GM18861 (cell line): ENCODE data around the gene RUBCN.
"Not testable (repeated sequence)": the region's sequence is repeated elsewhere in the genome, so short reads cannot be mapped to it uniquely, and the experiment has no call there.

Source experiments
- ATAC-seq: cut with Tn5 transposase; IDR thresholded peaks from one replicate; pipeline ENCODE4 v1.9.1; 2021; ENCODE audit not compliant: unreplicated experiment

RUBCN gene

DNA sequence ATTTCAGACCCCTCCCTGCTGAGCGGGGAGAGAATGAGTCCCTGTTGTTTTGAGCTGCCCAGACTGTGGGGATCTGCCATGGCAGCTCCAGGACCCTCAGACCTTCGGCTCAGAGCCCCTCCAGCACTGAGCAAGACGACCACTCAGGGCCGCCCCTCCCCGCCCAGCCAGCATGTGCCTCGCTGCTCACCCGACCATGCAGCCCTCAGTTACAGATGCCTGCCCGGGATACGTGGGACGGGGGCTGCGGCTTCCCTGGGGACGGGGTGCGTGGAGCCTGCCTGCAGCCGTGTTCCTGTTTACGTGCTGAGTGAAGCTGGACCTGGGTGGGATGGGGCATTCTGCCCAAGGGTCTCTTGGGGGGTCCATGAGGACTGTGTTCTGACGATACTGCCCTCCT is 77.0 kb downstream of the RUBCN start:
- ATAC-seq: not testable (repeated sequence)

DNA sequence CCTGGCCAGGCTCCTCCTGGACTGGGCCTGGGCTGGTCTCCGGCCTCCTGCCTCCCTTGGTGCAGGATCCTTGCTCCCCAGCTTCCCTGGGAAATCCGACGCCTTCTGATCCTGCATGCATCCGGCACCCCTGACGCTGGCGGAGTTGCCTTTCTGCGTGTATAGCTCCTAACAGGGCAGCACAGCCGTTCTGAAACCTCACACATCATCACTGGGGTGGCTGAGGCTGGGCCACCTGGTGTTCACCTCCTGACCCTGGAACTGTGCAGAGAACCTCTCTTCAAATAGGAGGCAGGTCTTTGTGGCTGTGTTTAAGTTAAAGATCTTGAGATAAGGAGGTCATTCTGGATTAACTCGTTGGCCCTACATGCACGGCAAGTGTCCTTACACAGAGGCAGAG is 77.6 kb downstream of the RUBCN start:
- ATAC-seq: peak; percentile 50

DNA sequence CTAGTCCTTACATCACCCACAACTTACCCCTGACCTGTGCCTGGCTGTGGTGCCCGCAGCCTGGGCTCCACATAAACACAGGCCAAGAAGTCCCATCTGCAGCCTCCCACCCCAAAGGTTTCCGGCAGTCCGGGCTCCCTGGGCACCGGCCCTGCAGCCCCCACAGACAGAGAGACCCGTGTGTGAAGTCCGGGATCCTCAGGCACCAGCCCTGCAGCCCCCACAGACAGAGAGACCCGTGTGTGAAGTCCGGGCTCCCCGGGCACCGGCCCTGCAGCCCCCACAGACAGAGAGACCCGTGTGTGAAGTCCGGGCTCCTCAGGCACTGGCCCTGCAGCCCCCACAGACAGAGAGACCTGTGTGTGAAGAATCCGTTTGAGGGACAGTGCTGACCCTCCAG is 78.0 kb downstream of the RUBCN start:
- not testable (repeated sequence) for ATAC-seq

DNA sequence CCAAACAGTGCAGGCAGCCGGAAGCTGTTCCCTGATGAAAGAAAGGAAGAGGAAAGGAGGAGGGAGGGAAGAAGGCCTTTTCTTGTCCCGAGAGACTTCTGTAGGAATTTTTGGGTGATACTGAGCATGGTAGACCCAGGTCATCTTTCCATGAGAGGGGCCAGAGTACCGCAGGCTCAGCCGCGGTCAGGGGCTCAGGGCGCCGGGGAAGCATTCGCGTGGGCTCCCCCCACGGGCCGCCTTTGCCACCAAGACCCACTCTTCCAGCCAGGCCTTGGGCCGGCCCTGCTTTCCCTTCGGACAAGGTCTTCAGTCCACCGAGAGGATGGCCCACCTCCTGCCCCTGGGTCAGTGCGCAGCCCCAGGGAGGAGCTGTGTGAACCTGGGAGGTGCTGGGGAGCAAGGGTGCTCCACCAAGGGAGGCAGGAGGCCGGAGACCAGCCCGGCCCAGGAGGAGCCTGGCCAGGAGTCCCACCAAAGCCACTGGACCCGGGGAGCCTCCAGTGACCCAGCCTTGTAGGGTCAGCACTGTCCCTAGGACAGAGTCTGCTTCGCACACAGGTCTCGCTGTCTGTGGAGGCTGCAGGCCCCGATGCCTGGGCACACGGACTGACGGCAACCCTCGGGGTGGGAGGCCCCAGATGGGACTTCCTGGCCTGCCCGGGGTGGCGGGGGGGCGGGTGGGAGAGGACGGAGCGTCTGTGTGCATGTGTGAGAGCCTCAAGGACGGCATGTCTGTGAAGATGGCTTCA is 79.0 kb downstream of the RUBCN start:
- ATAC-seq: not testable (repeated sequence)

DNA sequence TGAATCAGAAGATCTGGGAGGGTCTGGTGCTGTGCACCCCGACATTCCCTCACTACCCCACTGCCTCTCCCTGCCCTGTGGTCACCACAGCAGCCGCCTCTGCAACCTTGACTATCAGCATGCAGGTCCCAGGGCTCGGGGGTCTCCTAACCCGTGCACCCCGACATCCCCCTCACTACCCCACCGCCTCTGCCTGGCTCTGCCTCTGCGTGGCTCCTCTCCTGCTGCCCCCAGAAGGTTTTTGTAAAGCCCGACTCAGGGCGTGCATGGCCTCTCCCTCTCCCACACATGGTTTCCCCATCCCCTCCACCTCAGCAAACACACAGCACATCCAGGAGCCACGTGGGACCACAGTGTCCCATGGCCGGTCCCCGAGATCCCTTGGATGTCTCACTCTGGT is 79.7 kb downstream of the RUBCN start:
- ATAC-seq: not testable (repeated sequence)

DNA sequence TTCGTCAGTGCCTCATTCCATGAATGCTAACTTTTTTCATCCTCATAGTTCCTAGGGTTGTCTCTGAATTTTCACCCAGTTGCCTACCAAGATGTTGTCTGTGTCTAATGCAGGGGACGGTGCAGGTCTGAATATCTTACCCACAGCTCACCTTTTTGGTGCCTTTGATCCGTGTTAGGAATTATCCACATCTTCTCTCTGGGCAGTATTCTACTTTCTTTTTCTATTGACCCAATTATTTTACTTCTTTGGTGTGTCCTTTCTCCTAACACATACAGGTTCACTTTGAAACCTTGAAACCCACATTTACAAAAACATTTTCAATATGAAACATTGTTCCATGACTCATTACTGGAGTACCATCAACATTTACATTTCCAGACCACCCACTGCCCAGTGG is 80.6 kb downstream of the RUBCN start:
- not testable (repeated sequence) for ATAC-seq

DNA sequence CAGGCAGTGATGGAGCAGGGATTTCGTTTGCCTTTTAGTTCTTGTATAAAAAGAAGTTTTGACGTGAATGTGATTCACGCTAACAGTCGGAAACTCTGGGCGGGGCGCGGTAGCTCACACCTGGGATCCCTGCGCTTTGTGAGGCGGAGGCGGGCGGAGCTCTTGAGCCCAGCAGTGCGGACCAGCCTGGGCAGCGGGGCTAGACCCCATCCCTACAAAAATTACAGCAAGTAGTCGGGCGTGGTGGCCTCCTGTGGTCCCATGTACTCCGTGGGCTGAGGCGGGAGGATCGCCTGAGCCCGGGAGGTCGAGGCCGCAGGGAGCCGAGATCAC is 81.7 kb downstream of the RUBCN start:
- ATAC-seq: not testable (repeated sequence)

DNA sequence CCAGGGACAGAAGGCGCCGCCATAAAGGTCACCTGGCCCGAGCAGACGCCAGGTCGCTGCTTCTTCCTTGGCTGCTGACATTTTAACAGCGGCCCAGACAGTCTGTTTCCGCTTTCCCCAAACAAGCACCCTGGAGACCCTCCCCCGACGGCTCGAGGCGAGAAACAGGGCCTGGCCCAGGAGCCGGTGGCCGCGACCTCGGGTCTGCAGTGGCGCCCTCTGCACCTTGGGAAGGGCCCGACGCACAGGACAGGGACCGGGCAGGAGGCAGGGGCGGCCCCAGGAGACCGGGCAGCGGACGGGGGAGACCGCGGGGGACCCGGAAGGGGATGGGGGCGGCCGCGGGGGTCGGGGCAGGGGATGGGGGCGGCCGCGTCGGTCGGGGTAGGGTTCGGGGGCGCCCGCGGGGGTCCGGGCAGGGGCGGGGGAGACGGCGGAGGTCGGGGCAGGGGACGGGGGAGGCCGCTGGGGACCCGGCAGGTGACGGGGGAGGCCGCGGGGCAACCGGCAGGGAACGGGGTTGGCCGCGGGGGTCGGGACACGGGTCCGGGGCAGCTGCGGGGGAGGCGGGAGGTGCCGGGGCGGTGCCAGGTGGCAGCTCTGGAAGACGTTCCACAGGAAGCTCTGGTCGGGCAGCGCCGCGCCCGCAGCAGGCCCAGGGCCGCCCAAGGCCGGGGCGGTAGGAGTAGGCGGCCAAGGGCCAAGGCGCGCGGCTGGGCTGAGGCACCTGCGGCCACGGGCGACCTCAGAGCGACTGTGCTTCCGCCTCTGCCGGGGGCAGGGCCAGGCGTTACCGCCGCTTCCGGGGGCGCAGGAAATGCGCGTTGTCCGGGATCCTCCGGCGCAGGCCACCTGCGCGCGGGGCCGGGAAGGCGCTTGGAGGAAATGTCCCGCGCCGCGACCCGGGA is 82.4 kb downstream of the RUBCN start:
- peak; percentile 84 for ATAC-seq

DNA sequence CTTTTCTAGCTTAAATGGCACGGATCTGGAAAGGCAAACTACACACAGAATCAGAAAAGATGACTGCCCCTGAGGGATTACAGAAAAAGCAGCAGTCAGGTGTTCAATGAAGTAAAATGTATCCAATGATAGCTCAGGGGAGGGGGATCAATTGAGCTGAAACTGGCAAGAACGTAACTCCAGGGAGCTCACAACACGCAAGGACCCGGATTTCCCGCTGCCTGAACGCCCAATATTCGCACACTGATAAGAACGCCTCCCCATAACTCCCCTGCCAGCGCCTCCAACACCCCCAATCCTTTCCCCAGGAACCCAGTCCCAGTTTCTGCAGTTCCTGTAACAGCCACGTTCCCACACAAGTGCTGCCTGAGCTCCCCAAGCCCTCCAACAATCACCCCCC is 83.8 kb downstream of the RUBCN start:
- ATAC-seq: not testable (repeated sequence)

DNA sequence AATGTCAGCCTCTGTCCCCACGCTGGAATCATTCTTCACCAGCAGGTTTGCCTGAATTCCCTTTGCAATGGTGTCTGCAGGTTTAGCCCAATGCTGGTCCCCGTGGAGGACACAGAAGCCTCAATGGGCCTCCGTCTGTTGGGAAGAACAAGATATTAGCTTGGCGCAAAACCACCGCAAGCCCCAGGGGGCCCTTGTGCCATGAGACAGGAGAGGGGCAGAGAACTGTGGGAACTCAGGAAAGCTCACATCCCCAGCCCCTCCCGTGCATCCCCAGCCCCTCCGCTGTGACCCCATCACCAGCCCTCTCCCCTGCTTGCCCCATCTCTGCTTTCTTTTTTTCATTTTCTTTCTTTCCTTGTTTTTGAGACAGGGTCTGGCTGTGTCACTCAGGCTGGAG is 89.1 kb downstream of the RUBCN start:
- ATAC-seq: not testable (repeated sequence)

DNA sequence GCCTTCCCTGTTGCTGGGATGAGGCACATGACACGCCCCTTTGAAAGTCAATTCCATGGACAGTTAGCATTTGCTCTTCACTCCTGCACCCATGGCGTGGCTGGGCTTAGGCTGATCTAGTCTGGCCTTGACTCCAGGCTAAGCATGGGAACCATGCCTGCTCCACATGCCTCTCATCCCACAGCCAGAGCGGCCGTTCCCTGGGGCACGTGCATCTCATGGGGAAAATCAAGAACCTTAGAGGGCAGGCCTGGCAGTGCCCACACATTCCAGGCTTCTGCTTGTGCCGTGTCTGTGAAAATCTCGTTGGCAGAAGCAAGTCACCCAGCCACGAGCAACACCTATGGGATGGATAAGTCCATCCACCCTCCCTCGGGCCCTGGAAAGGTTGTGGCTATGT is 89.5 kb downstream of the RUBCN start:
- ATAC-seq: not testable (repeated sequence)

DNA sequence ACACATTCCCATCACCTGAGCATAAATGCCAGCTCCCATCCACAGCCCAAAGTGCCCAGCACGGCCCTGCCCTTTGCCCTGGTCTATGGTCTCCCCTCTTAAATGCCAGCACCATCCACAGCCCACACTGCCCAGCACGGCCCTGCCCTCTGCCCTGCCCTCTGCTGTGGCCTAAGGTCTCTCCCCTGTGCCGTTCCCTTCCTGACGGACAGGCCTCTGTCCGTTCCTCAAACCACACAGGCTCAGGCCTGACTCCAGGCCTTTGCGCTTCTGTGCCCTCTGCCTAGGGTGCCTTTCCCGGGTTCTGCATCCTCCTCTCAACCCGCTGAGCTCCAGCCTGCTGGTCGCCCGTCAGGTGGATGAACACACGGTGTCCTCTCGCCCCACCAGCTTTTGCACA is 90.4 kb downstream of the RUBCN start:
- ATAC-seq: not testable (repeated sequence)

DNA sequence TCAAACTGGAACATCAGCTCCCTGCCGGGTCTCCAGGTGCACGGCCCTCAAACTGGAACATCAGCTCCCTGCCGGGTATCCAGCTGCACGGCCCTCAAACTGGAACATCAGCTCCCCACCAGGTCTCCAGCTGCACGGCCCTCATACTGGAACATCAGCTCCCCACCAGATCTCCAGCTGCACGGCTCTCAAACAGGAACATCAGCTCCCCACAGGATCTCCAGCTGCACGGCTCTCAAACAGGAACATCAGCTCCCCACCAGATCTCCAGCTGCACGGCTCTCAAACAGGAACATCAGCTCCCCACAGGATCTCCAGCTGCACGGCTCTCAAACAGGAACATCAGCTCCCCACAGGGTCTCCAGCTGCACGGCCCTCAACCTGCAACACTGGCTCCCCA is 99.1 kb downstream of the RUBCN start:
- not testable (repeated sequence) for ATAC-seq

DNA sequence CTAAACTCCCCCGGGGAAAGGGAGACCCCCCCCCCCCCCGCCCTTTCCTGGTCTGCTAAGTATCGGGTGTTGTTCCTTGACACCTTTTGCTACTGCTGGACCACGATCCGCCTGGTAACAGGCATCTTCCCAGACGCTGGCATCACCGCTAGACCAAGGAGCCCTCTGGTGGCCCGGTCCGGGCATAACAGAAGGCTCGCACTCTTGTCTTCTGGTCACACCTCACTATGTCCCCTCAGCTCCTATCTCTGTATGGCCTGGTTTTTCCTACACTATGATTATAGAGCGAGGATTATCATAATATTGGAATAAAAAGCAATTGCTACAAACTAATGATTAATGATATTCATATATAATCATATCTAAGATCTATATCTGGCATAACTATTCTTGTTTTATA is 104.7 kb downstream of the RUBCN start:
- ATAC-seq: not testable (repeated sequence)

DNA sequence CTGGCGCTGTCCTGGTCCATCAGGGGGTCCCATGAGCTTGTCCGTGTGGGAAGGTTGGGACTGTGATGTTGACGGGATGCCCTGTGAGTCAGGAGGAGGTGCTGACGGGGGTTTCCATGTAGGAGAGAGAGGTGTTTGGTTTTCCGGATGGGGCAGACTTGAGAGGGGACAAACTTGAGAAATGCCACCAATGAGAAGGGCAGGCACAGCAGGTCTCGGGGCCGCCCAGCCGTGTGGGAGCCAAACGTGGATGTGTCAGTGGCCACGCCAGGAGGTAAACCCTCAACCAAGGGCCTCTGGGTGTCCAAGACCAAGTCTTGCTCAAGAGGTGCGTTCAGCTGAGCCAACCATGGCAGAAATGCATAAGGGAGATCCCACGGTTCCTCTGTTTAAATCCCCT is 105.9 kb downstream of the RUBCN start:
- ATAC-seq: not testable (repeated sequence)

DNA sequence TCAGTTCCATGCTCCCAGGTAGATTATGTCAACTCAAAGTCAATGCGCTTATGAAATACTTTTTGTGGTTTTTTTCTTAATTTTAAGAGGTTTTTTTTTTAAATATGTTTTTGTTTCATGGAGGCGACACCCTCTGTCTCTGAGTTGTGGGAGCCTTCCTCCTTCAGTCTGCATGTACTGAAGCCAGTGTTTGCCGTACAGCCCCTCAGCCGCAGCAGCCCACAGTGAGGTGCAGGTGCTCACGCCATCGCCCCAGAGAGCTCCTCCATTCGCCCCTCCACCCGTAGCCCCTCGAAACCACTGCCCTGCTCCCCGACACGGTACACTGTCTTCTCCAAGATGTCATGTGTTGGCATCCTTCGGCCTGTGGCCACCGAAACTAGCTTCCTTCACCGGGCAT is 107.4 kb downstream of the RUBCN start:
- ATAC-seq: not testable (repeated sequence)

DNA sequence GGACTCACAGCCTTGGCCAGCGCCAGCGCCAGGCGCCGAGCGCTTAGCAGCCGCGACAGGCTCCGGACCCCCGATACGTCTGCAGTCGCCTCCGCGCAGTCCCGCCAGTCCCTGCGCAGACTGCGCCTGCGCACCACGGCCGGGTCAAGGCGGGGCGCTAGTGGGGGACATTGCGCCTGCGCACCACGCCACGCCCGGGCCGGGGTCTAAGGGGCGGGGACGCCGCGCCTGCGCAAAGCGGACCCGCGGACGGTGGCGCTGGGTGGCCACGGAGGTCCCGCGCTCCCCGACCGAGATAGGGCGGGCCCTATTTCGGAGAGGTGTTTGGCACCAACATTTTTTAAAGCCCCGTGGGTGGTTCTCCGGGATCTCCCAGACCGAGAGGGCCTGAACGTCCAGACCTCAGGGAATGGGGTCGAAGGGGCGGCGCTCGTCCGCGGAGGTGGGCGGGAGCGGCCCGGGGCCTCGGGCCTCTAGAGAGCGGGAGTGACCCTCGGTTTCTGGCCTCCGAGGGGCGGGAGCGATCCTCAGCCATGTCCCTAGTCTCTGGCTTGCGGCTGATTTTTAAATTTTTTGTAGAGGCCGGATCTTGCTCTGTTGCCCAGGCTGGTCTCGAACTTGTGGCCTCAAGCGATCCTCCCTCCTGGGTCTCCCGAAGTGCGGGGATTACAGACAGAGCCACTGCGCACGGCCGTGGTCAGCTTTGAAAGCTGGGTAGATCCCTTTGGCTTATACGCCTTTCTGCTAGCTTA is 108.8 kb downstream of the RUBCN start:
- peak; percentile 73 for ATAC-seq

DNA sequence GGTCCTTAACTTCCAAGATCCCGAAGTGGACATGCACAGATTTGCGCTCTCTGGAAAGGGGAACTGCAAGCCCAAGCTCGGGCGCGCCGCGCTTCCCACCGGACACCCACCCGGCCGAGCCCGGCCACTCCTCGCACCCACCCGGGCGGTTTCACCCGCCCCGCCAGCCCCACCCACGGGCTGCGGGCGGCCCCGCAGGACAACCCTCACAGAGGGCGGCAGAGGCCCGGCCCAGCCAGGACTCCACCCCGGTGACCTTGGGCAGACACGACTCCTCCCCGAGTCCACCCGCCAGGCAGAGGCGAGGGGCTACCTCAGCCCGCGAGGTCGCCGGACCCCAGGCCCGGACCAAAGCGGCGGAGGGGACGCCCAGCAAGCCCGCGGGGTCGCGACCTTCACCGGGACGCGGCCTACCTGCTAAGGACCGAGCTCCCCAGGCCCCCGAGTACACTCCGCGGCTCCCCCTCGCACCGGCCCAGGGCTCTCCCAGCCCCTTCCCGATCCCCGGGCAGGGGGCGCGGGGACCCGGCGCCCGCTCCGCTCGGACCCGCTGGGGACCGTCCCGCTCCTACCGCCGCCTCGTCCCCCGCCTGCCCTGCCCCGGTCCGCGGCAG is 109.4 kb downstream of the RUBCN start:
- ATAC-seq: not testable (repeated sequence)

DNA sequence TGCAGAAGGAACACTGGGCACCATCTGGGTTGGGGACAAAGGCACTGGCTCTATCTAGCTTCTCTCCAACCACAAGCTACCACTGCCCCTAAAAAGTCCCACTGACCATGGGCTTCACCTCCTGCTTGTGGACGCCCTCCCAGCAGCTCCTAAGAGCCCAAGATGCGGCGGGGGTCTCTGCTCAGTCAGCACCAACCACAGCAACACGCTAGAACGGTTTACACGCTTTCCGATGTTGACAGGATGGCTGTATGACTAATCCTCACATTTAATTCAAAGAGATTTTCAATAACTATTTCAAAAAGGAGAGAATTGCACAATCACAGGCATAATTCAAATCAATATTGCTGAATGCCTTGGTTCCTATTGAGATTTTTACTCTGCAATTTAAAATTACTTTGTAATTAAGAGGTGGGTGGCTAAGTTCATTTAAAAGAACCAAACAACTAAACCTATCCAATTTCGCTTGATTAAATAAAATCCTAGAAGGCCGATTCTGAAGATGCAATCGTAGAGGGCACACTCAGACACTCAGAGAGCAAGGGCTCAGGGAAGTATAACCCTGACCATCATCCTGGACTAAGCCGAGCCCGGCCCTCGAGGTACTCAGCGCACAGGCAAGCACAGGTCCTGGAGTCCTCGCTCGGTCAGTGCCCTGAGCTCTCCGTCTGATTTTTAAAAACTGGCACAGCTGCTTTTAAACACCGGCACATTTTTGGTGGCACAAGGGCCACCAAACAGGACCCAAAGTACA is 110.1 kb downstream of the RUBCN start:
- not testable (repeated sequence) for ATAC-seq

DNA sequence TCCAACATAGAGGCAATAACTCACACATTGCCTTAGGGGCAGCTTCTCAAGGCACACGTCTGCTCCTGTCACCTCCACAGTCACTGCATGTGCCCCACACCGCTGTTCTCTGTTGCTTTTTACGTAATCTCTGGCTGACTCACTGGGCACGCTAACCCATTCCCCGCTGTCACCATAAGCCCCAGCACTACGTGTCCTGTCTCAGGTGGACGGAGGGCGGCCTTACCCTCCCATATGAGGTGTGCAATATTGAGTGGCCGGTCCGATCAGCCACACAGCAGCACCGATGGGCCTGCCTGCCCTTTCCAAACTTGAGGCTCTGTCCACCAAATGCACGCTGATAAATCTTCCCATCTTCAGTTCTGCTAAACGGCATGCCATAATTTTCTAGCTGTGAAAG is 115.2 kb downstream of the RUBCN start:
- ATAC-seq: not testable (repeated sequence)
